Stimulated activated CD8-positive, alpha-beta memory T cell treated with anti-CD3 and anti-CD28 coated beads, Interleukin-2, amount 100 ng/mL, for 1 hour (primary cell): ENCODE data around the gene PBOV1.

Experiments
- DNase-seq, 2 donors: peaks; one replicate each; pipeline ENCODE4 v3.0.0-alpha.2; 2020; ENCODE audit warnings: low read depth in 2 of 2

Gene PBOV1

DNA sequence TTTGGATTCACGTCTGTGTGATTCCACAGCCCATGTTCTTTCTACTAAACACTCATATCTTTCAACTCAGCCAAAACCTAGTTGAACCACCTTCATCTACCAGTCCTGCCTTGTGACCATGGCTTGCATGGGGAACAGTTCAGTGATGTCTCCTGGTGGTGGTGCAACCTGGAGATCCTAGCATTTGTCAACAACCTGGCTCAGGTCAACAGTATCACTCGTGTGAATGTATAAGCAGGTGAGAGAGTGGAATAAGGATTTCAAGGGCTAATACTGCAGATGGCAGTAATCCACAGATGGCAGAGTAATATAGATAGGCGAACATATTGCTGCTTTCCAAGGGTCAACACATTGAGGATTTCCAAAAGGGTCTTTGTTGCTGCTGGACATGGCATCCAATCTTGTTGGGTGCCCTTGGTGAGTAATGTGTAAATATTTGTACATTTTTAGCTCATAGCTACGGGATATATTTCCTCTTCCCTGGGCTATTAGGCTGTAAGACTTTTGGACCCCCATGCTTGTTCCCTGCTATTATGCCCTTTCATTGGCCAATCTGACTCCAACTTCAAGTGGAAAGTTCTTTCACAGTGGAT lies 13.4 kb downstream of the PBOV1 start:
- DNase-seq, result no peak

- DNase-seq, result no peak
Observed at GRCh38 chr6:138204303-138204702, 14.0 kb downstream of the PBOV1 start.

DNA sequence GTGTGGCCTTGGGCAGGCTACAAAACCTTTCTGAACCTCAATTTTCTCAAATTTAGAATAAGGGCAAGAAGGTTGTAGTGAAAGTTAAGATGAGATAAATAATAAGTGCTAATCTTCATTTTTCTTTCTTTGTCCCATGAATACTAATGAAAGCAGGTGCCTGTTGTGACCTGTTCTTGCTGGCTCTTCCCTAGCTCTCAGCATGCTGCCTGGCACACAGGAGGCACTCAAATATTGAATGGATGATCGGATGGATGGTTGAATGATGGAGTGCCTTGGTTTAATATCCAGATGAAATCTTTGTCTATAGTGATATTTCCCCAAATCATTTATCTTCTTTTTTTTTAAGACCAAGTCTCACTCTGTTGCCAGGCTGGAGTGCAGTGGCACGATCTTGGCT lies 15.0 kb downstream of the PBOV1 start:
- DNase-seq, result no peak

DNA sequence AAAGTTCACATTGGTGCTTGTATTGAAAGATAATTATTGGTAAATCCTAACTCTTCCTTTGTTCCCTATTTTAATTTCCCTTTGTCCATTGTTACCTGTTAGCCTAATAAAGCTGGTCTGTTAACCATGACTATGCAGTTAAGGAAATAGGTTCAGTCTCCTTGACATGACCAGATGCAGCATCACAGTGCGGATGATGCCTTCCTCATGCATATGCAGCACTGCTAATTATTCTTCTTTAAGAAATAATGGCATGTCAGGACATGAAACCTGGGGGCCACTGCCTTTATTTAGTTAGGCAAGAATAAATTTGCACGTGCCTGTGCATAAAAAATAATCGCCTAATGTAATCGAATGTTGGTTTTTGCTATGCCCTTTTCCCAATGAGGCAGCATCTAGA lies 16.5 kb downstream of the PBOV1 start:
- DNase-seq, result no peak

DNA sequence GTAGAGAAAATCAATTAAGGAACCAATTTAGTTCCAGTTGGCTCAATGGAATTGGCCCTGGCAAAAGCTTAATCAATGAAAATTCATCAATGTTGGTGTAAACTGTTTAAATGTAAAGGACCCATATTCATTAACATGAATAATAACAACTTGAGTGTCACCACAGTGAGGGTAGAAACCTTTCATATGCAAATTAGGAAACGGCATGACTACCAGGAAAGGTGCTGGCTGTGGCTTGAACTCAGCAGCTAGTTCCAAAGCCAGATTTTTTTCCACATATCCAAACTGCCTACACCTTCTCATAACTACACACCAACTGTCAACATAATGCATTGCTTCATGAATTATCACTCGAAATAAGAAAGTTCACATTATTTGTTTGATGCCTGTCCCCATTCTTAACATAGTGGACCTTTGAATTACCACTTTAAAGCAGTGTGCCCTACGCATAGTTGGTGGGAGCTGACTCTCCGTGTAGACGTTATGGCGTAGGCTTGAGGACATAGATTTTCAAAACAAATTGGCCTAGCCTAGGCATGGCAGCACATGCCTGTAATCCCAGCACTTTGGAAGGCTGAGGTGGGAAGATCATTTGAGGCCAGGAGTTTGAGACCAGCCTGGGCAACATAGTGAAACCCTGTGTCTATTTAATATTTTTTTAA lies 19.7 kb downstream of the PBOV1 start:
- no peak for DNase-seq

- DNase-seq, result no peak
Observed at GRCh38 chr6:138197570-138197969, 20.7 kb downstream of the PBOV1 start.

GRCh38 chr6:138196122-138196738 lies 22.1 kb downstream of the PBOV1 start:
- no peak for DNase-seq

- DNase-seq, result no peak
Observed at GRCh38 chr6:138194287-138194686, 24.0 kb downstream of the PBOV1 start.

DNA sequence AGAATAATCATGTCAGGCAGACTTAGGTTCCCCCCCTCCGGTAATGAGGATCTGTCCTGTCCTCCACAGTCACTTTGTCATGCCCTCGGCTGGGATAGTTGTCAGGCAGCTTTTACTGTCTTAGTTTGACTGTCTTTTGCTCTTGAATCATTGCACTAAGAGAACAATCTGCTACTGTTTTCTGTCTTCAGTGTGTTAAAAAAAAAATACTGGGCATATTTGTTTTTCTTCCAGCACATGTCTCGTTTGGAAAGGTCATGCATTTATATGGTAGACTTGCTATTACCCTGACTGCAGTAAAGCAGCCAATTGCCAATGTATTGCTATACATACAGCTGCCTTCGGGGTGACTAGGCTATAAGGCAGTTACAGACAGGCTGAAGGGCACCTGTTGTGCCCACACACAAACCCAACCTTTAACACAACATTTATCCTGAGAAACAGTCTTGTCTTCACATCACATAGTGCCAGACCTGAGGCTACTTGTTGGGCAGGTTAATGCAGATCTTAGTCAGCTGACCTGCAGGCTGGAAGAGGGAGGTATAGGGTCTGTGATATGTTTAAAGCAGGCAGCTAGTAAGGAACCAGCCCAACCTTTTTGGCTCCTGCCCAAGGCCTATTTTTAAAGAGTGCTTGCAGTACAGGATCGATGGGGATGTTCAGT lies 29.9 kb downstream of the PBOV1 start:
- DNase-seq, result no peak

- no peak for DNase-seq
Observed at GRCh38 chr6:138187156-138187555, 31.1 kb downstream of the PBOV1 start.

DNA sequence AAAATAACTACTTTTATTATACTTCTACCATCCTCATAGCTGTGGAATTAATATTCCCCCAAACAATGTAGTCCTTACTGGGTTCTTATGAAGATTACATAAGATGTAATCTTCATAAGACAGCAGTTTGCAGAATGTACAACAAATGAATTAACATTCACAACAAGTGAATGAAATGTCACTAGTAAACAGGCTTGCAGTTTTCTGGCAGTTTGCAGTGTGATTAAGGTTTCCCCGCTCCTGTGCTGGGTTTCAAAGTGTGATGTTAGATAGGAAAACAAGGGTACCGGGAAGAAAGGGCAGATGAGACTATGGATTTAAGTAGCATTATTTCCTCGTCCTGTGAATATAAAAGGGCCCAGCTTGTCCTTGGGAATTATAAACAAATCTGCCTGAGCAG lies 34.1 kb downstream of the PBOV1 start:
- DNase-seq, result no peak

GRCh38 chr6:138183790-138184134 lies 34.5 kb downstream of the PBOV1 start:
- DNase-seq, result no peak

- no peak for DNase-seq
Observed at GRCh38 chr6:138182939-138183789, 35.1 kb downstream of the PBOV1 start.

DNA sequence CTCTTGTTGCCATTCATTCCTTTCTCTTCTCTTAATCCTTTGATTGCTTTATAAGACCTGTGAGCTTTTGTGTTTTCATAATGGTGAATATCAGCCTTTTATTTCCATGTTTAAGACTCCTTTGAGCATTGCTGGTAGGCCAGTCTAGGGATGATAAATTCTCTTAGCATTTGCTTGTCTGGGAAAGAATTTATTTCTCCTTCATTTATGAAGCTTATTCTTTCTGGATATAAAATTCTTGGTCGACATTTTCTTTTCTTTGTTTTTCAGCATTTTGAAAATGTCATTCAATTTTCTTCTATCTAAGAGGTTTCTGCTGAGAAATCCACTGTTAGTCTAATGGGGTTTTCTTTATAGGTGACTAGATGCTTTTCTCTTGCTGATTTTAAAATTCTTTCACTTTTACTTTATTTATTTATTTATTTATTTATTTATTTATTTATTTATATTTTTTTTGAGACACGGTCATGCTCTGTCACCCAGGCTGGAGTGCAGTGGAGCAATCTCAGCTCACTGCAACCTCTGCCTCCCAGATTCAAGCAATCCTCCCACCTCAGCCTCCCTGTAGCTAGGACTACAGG lies 41.5 kb downstream of the PBOV1 start:
- no peak for DNase-seq

DNA sequence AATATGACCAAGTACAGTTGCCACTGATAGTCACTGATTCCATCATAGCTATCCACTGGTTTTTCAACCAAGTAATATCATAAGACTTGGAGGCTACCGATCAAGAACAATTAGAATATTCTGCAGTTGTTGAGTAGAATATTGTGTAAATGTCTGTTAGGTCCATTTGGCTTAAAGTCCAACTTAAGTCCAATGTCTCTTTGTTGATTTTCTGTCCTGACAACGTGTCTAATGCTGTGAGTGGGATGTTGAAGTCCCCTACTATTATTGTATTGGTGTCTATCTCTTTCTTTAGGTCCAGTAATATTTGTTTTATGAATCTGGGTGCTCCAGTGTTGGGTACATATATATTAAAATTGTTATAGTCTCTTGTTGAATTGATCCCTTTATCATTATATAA lies 42.7 kb downstream of the PBOV1 start:
- no peak for DNase-seq
